HepG2 (cell line): ENCODE results near the gene GRIK5. TPM values are rescaled to one million over a fixed set of nuclear protein-coding genes. Genes with fewer than 3 reads are reported as not detected.

Experiments used
- ATF4 ChIP-seq, 2 experiments: fragments of 450-650 bp in 1 of 2; sonication (generic) in 1 of 2; formaldehyde crosslinking; IDR thresholded peaks; 2 replicates each; pipeline versions ENCODE4 v1.5.0 to v1.8.0; 2020 to 2022; ENCODE audit warnings: mild to moderate bottlenecking in 1 of 2, missing genetic modification reagents in 1 of 2
- BATF2 ChIP-seq: sonication (generic); formaldehyde crosslinking; IDR thresholded peaks from 2 replicates; pipeline ENCODE4 v1.8.0; 2022; ENCODE audit warnings: mild to moderate bottlenecking, missing genetic modification reagents, moderate library complexity
- DBP ChIP-seq: sonication (generic); formaldehyde crosslinking; IDR thresholded peaks from 2 replicates; pipeline ENCODE4 v1.4.0; 2020; ENCODE audit warnings: missing genetic modification reagents; ENCODE audit errors: not compliant biosample characterization
- NCOA2 ChIP-seq: sonication (generic); formaldehyde crosslinking; IDR thresholded peaks from 2 replicates; pipeline ENCODE4 v1.8.0; 2022; ENCODE audit warnings: inconsistent platforms
- PRDM15 ChIP-seq: sonication (generic); formaldehyde crosslinking; IDR thresholded peaks from 2 replicates; pipeline ENCODE4 v1.4.0; 2020; ENCODE audit warnings: missing genetic modification reagents
- SSRP1 ChIP-seq: IDR thresholded peaks from 2 replicates; pipeline ENCODE4 v1.6.1; 2016; ENCODE audit warnings: control low read depth
- ZNF180 ChIP-seq: sonication (generic); formaldehyde crosslinking; IDR thresholded peaks from 2 replicates; pipeline ENCODE4 v1.4.0; 2020; ENCODE audit warnings: low read depth, missing genetic modification reagents, borderline replicate concordance
- ZNF251 ChIP-seq: sonication (generic); formaldehyde crosslinking; IDR thresholded peaks from 2 replicates; pipeline ENCODE4 v1.9.0; 2021; ENCODE audit warnings: mild to moderate bottlenecking, missing genetic modification reagents
- ZNF274 ChIP-seq: sonication (generic); formaldehyde crosslinking; IDR thresholded peaks from 2 replicates; pipeline ENCODE4 v1.5.1; 2020; ENCODE audit warnings: mild to moderate bottlenecking, missing genetic modification reagents
- ZNF33A ChIP-seq: sonication (generic); formaldehyde crosslinking; IDR thresholded peaks from 2 replicates; pipeline ENCODE4 v1.5.1; 2020; ENCODE audit warnings: missing genetic modification reagents, mild to moderate bottlenecking, moderate library complexity, borderline replicate concordance
- ZNF350 ChIP-seq: sonication (generic); formaldehyde crosslinking; IDR thresholded peaks from 2 replicates; pipeline ENCODE4 v1.4.0; 2020; ENCODE audit warnings: mild to moderate bottlenecking, low read depth, missing genetic modification reagents, borderline replicate concordance
- ZNF646 ChIP-seq: sonication (generic); formaldehyde crosslinking; IDR thresholded peaks from 2 replicates; pipeline ENCODE4 v1.9.0; 2021; ENCODE audit warnings: mild to moderate bottlenecking, missing genetic modification reagents
- ZNF800 ChIP-seq: sonication (generic); formaldehyde crosslinking; IDR thresholded peaks from 2 replicates; pipeline ENCODE4 v1.4.0; 2020; ENCODE audit warnings: missing genetic modification reagents
- polyA plus RNA-seq, 8 experiments: library from polyadenylated mRNA; depleted of rRNA in 3 of 8; stranded (reverse) in 7 of 8; unstranded in 1 of 8; fragments of >200 nt; fragmentation: Illumina TruSeq in 4 of 8; extraction: Trizol in 4 of 8; gene quantifications; 2 replicates each; pipeline versions ENCODE4 v1.2.1 to v1.2.3, GENCODE V29; 2011 to 2016; ENCODE audit warnings: low read depth in 4 of 8, missing spikeins in 1 of 8, mixed read lengths in 1 of 8; ENCODE audit not compliant: insufficient read depth in 1 of 8
- total RNA-seq, 5 experiments: library from RNA; depleted of rRNA; stranded (reverse); fragments of >200 nt; fragmentation: Illumina TruSeq; extraction: Trizol; gene quantifications; 2 replicates each; pipeline ENCODE4 v1.2.3, GENCODE V29; 2016; ENCODE audit warnings: low read depth in 1 of 5

GRIK5 gene
- total and polyA plus RNA-seq, 2 of the 13 experiments (the other 11 are each of a cell fraction or from before 2014, with no cell fraction given), result not detected

GRCh38 chr19:42075616-42076379 lies 5.8 kb upstream of the GRIK5 start, which contains the start of gene ZNF574 (continued):
- TF ChIP-seq ZNF800 (CRISPR knock-in tag) (0 out of 2 replicates have a peak, but pooled peaks have one; percentile 37), NCOA2 (CRISPR knock-in tag) (no peak; the same call in 1 of the 2 replicates), PRDM15 (no peak), ZNF251 (CRISPR knock-in tag) (no peak), ZNF646 (no peak), ATF4 (CRISPR knock-in tag; IDR thresholded peaks at IDR 0.05) (no peak), ZNF180 (CRISPR knock-in tag) (no peak), ZNF350 (CRISPR knock-in tag) (peak; percentile 67; the same call in 1 of the 2 replicates), BATF2 (CRISPR knock-in tag) (no peak), ZNF33A (no peak), DBP (CRISPR knock-in tag) (no peak), SSRP1 (CRISPR knock-in tag) (no peak), ZNF274 (CRISPR knock-in tag) (no peak)
